Limb (tissue), 2 donors: Measurements from ENCODE around the gene PRAC1.

Experiments
- DNase-seq, 2 donors: peaks; one replicate each; pipeline ENCODE4 v3.0.0-alpha.2; 2016; ENCODE audit errors: extremely low spot score in 2 of 2

PRAC1 gene

GRCh38 chr17:48704361-48705248 is 17.7 kb downstream of the PRAC1 start:
- DNase-seq: no peak

GRCh38 chr17:48701864-48702532 is 20.3 kb downstream of the PRAC1 start:
- no peak for DNase-seq

- DNase-seq: no peak
Measured at GRCh38 chr17:48693178-48693577, 29.1 kb downstream of the PRAC1 start.

GRCh38 chr17:48692049-48692448 is 30.3 kb downstream of the PRAC1 start:
- DNase-seq: no peak

GRCh38 chr17:48690655-48691054 is 31.7 kb downstream of the PRAC1 start:
- DNase-seq: no peak

- DNase-seq: no peak
Measured at GRCh38 chr17:48681609-48682008, 40.7 kb downstream of the PRAC1 start.

GRCh38 chr17:48679385-48680096 is 42.8 kb downstream of the PRAC1 start:
- DNase-seq: no peak

- DNase-seq: peak; percentile 19 to 85
Measured at GRCh38 chr17:48678141-48678971, 44.0 kb downstream of the PRAC1 start.

- no peak for DNase-seq
Measured at GRCh38 chr17:48676963-48677558, 45.3 kb downstream of the PRAC1 start.

- DNase-seq: no peak
Measured at GRCh38 chr17:48672340-48672739, 50.0 kb downstream of the PRAC1 start.
